AG04449 (cell line): Measurements from ENCODE around the gene PRDX2.

Experiments used
- CTCF ChIA-PET: fragments of 350-600 bp; formaldehyde crosslinking; extraction: SDS; loops from one replicate; lab custom pipeline; 2021; ENCODE audit warnings: antibody characterized with exemption; lab: Yijun Ruan, JAX
- POLR2A ChIA-PET: fragments of 400-600, 350-600 bp; formaldehyde crosslinking; extraction: SDS; loops from one replicate; lab custom pipeline; 2020; ENCODE audit warnings: antibody characterized with exemption, inconsistent platforms; lab: Yijun Ruan, JAX
- DNase-seq: peaks from one replicate; pipeline ENCODE4 v3.0.0-alpha.2; 2010; ENCODE audit warnings: low read depth, low spot score
- H3K4me3 ChIP-seq: 2 replicates; pipeline ENCODE4 v1.5.1; 2011; ENCODE audit warnings: low read depth, mild to moderate bottlenecking, control low read depth, low read length
- TF ChIP-seq, protein P1 (sequence below): IDR thresholded peaks from one replicate; pipeline ENCODE4 v1.5.1; 2011; ENCODE audit warnings: mild to moderate bottlenecking, moderate library complexity, low read length, control low read depth, inconsistent platforms; ENCODE audit not compliant: insufficient read depth; ENCODE audit errors: missing control alignments

The PRDX2 gene

DNA sequence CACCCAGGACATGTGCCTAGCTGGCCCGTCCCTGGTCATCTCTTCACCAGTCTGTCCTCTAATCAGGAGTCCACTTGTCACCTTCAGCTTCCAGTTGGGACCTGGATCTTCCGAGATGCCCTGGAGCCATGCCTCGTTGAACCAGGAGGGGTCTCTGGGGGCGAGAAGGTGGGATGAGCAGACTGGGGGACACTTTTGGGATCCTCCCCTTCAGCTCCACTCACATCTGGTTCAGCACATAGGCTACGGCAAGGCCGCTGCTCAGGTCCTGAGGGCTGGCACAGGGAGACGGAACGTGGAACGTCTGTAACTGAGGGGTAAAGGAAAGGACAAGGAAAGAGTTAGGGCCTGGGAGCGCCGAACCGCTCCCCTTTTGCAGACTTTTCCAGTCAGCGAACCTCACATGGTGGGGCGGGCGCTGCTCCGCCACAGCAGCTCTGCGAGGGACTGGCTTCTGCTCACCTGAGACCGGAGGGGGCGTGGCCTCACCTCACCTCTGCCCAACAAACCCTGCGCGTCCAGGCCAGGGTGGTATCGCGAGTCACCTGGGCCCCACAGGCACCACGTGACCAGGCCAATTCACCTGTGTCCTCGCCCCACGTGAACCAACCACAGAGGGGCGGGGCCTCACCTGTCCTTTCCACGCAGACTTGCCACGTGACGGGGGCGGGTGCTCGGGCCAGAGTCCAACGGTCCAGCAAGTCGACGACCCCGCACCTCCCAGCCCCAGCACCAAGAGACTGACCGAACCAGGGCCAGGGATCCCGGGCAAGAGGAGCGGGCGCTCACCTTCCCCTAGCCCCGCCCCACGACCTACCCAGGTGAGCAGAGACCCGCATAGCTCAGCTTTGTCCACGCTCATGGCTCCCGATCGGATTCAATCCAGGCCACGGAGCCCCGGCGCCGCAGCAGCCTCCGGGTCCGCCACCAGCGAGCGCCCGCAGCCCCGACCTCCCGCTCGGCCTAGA, 26.7 kb downstream of the PRDX2 start, which contains the start of gene HOOK2:
TSS of gene HOOK2 (minus strand) at position 965 of the 968 bp plus-strand sequence. CDS start at position 862, 103 bp downstream.
- DNase-seq, result no peak
- TF ChIP-seq, protein P1, sequence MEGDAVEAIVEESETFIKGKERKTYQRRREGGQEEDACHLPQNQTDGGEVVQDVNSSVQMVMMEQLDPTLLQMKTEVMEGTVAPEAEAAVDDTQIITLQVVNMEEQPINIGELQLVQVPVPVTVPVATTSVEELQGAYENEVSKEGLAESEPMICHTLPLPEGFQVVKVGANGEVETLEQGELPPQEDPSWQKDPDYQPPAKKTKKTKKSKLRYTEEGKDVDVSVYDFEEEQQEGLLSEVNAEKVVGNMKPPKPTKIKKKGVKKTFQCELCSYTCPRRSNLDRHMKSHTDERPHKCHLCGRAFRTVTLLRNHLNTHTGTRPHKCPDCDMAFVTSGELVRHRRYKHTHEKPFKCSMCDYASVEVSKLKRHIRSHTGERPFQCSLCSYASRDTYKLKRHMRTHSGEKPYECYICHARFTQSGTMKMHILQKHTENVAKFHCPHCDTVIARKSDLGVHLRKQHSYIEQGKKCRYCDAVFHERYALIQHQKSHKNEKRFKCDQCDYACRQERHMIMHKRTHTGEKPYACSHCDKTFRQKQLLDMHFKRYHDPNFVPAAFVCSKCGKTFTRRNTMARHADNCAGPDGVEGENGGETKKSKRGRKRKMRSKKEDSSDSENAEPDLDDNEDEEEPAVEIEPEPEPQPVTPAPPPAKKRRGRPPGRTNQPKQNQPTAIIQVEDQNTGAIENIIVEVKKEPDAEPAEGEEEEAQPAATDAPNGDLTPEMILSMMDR, result no peak
- CTCF ChIA-PET, result interaction anchor here (1.2 to 29.3 kb wide), 9 partner anchors 8 to 73 kb away, joined by 3 to 1565 read pairs (median 8); partner anchors contain the start of genes JUNB, PRDX2, RNASEH2A and THSD8
- H3K4me3 ChIP-seq, result peak within 1 kb of the TSS; percentile 86
- POLR2A ChIA-PET, result interaction anchor here (2.7 kb wide), 1 partner anchor 17 kb away, joined by 21 read pairs; the partner anchor contains the start of gene JUNB

DNA sequence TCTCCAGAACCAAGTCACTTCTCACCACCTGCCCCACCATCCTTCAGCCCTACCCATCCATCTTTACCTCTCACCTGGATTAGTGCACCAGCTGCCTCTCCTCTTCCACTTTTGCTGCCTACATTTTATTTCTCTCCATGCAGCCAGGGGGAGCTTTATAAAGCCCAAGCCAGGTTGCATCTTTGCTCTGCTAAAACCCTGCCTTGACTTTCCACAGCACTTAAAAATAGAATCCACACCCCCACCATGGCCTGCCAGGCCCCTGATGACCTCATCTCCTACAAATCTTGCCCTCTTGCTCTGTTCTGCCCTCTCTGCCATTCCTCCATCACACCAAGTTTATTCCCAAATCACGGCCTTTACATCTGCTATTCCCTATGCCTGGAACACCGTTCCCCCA, 28.0 kb downstream of the PRDX2 start:
- TF ChIP-seq, protein P1, result peak; percentile 33
- POLR2A ChIA-PET, result interaction anchor here (2.7 kb wide), 1 partner anchor 19 kb away, joined by 21 read pairs; the partner anchor contains the start of gene JUNB
- DNase-seq, result no peak
- H3K4me3 ChIP-seq, result no peak overlapping the region
- CTCF ChIA-PET, result interaction anchor here (0.9 to 29.3 kb wide), 12 partner anchors 9 to 102 kb away, joined by 3 to 1565 read pairs (median 4); partner anchors contain the start of genes GET3, JUNB, PRDX2 and RNASEH2A

DNA sequence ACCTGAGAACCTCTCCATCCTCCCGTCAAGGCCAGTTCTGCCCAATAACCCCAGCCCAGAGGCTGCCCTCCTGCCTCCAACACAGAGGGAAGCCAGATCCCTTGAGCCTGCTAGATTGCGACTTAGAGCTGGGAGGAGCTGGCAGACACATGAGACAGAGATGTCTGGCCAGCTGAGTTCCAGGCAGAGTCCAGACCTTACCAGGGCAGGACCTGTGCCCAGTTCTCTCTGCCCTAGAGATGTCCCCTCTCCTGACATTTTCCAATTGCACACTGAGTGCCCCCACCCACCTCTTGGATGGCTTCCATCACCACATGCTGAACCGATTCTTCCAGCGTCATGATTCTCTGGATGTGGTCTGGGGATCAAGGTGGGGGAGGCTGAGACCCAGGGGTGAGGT, 29.3 kb downstream of the PRDX2 start:
- no peak for DNase-seq
- TF ChIP-seq, protein P1, result no peak
- CTCF ChIA-PET, result interaction anchor here (0.9 to 29.3 kb wide), 6 partner anchors 11 to 103 kb away, joined by 3 to 1565 read pairs (median 23); partner anchors contain the start of genes JUNB, PRDX2, RNASEH2A and THSD8
- no peak overlapping the region for H3K4me3 ChIP-seq
- POLR2A ChIA-PET, result interaction anchor here (2.7 kb wide), 1 partner anchor 20 kb away, joined by 21 read pairs; the partner anchor contains the start of gene JUNB

DNA sequence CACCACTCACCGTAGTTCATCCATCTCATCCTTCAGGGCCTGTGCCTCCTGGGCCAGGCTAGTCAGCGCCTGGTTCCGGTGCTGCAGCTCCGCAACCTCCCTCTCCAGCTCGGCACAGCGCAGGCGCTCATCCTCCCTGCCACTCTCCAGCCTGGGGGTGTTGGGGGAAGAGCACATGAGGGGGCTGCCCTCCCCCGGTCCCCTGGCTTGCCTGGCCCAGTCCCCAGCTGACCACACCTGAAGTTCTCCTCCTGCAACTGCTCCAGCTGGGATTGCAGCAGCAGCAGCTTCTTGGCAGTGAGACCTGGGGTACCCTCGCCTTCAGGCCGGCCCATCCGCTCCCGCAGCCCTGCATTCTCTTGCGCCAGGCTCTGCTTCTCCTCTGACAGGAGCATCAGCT, 30.7 kb downstream of the PRDX2 start:
- POLR2A ChIA-PET, result interaction anchor here (0.6 to 1.2 kb wide), 2 partner anchors 21 to 110 kb away, joined by 3 to 8 read pairs; partner anchors contain the start of gene JUNB
- H3K4me3 ChIP-seq, result no peak overlapping the region
- TF ChIP-seq, protein P1, result no peak
- CTCF ChIA-PET, result interaction anchor here (1.2 to 29.3 kb wide), 3 partner anchors 25 to 55 kb away, joined by 3 to 1565 read pairs (median 660); partner anchors contain the start of genes BEST2, GET3, JUNB and PRDX2
- no peak for DNase-seq

DNA sequence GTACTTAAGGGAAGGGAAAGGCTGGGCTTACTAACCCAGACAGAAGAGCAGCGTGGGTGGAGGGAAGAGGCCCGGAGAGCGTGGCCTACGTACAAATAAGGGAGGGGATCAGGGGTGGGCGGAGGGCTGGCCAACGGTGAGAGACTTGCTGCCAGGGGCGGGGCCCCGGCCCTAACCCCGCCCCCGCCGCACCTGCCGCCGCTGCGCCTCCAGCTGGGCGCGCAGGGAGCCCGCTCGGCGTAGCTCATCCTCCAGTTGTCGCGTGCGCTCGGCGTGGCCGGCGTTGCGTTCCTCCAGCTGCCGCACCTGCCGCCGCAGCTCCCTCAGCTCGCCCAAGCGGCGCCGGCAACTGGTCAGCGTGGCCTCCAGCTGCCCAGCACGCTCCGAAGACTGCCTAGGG, 31.9 kb downstream of the PRDX2 start:
- ChIA-PET POLR2A (interaction anchor here (1.5 kb wide), 1 partner anchor 22 kb away, joined by 3 read pairs; the partner anchor contains the start of gene JUNB), CTCF (interaction anchor here (16.1 to 29.3 kb wide), 3 partner anchors 24 to 79 kb away, joined by 425 to 1565 read pairs (median 660); partner anchors contain the start of genes BEST2, GET3, JUNB and PRDX2)
- no peak overlapping the region for H3K4me3 ChIP-seq
- no peak for DNase-seq
- TF ChIP-seq, protein P1, result no peak
